Thyroid gland (tissue), 4 donors: Measurements from ENCODE around the gene C1R. TPM values are rescaled to one million over a fixed set of nuclear protein-coding genes. Genes with fewer than 3 reads are reported as not detected.
"Not testable (repeated sequence)": the region's sequence is repeated elsewhere in the genome, so short reads cannot be mapped to it uniquely, and the experiment has no call there.

Experiments
- DNase-seq, 2 donors: peaks; one replicate each; pipeline ENCODE4 v3.0.0-alpha.2; 2019
- H3K27ac ChIP-seq, 3 donors: fragments of 200-600 bp; sonication (generic); 1 replicate in 2 of 3; 2 replicates in 1 of 3; pipeline ENCODE4 v1.5.1; 2016 to 2019; ENCODE audit warnings: mild to moderate bottlenecking in 1 of 3, moderate library complexity in 1 of 3
- H3K27me3 ChIP-seq: fragments of 200-600 bp; sonication (generic); one replicate; pipeline ENCODE4 v1.5.1; 2019
- H3K36me3 ChIP-seq, 2 donors: fragments of 200-600 bp; sonication (generic); one replicate each; pipeline ENCODE4 v1.5.1; 2016 to 2019
- H3K4me1 ChIP-seq, 2 donors: fragments of 200-600 bp; sonication (generic); one replicate each; pipeline ENCODE4 v1.5.1; 2017 to 2019
- H3K4me3 ChIP-seq, 3 donors: fragments of 200-600 bp; sonication (generic); replicated peaks in 1 of 3; 1 replicate in 2 of 3; 2 replicates in 1 of 3; pipeline ENCODE4 v1.5.1; 2016; ENCODE audit warnings: mild to moderate bottlenecking in 1 of 3
- H3K9me3 ChIP-seq: fragments of 200-600 bp; sonication (generic); one replicate; pipeline ENCODE4 v1.5.1; 2017
- POLR2A ChIP-seq, 2 donors: fragments of 450-650 bp; IDR thresholded peaks; one replicate each; pipeline ENCODE4 v1.6.1; 2017; ENCODE audit warnings: antibody characterized with exemption in 2 of 2, mild to moderate bottlenecking in 2 of 2, moderate library complexity in 1 of 2
- WGBS, 2 donors: methylation state at CpG; one replicate each; pipeline ENCODE4 v1.1.5; 2017; 5-methylcytosine and 5-hydroxymethylcytosine counted together
- intact Hi-C: fragments of 100-400 bp; cut with DNase I; formaldehyde crosslinking; loops from one replicate; pipeline ENCODE4 v1.15.1; 2023
- total RNA-seq, 4 donors: library from RNA; depleted of rRNA; stranded (reverse); fragments of >200 nt; gene quantifications; one replicate each; pipeline ENCODE4 v1.2.3, GENCODE V29; 2016
- TF ChIP-seq, protein P1 (sequence below), 6 experiments: fragments of 200-600 bp in 3 of 6; fragments of 450-650 bp in 3 of 6; sonication (generic) in 3 of 6; IDR thresholded peaks; one replicate each; pipeline ENCODE4 v1.5.1; 2016 to 2019; ENCODE audit warnings: antibody characterized with exemption in 6 of 6, mild to moderate bottlenecking in 2 of 6, inconsistent platforms in 1 of 6, moderate library complexity in 1 of 6

The C1R gene
- total RNA-seq, 4 donors from 2014 or later, result 132 to 545 (median 312) TPM

DNA sequence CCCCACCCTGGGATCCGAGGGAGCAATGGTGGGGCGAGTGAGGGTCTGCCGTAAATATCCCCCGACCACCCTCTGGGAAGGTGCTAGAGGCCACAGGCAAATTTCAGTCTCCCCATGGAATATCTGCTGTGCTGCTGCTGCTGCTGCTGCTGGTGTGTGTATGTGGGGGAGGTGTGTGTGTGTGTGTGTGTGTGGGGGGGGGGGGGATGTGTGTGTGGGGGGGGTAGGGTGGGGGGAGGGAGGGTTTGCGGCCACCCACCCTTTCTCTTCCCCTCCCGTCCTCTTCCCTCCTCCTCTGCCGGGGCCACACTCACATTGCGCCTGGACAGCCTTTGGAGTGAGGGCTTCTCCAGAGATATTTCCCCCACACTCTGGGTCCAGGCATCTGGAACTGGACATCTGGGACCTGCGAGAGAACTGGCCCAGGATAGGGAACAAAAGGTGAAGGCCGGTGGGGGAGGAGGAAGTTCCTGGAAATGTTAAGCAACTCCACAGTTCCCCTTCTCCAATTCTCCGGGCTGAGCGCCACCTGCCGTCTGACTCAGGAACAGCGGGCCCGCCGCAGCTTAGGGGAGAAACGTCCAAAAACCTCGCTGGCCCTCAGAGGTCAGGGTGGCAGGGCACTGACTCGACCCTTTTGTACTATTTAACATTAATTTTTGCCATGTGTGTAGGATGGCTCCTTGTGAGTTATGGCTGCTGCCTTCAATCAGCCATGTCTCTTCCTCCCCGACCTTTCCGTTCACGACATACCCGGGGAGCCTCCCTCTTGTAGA lies 16.7 kb upstream of the C1R start, which contains the start of gene C1RL:
Gene C1RL (minus strand): TSS at position 419 of the 776 bp plus-strand sequence. CDS start 34 bp downstream, at position 385.
- H3K27ac ChIP-seq, result peak within 1 kb of the TSS; percentile 80 to 87 (median 82)
- no peaks in the 10 kb centered on the region for H3K9me3 ChIP-seq
- peak within 1 kb of the TSS; percentile 34 to 78 (median 39) for H3K4me3 ChIP-seq
- peak; percentile 89 to 92 for DNase-seq
- 15 to 20% methylated on average over 20 to 23 of the region's 23 CpGs for WGBS, 2 donors
- peaks cover 5 to 14% of the 10 kb centered on the region in 2 donors for H3K4me1 ChIP-seq
- no peaks in the 10 kb centered on the region for H3K36me3 ChIP-seq
- no peaks in the 10 kb centered on the region for H3K27me3 ChIP-seq
- TF ChIP-seq, protein P1, sequence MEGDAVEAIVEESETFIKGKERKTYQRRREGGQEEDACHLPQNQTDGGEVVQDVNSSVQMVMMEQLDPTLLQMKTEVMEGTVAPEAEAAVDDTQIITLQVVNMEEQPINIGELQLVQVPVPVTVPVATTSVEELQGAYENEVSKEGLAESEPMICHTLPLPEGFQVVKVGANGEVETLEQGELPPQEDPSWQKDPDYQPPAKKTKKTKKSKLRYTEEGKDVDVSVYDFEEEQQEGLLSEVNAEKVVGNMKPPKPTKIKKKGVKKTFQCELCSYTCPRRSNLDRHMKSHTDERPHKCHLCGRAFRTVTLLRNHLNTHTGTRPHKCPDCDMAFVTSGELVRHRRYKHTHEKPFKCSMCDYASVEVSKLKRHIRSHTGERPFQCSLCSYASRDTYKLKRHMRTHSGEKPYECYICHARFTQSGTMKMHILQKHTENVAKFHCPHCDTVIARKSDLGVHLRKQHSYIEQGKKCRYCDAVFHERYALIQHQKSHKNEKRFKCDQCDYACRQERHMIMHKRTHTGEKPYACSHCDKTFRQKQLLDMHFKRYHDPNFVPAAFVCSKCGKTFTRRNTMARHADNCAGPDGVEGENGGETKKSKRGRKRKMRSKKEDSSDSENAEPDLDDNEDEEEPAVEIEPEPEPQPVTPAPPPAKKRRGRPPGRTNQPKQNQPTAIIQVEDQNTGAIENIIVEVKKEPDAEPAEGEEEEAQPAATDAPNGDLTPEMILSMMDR (IDR thresholded peaks at IDR 0.05), result peak; percentile 94 to 99 (median 96)
- peak in 1 of 2 donors; percentile 34 for TF ChIP-seq POLR2A (IDR thresholded peaks at IDR 0.05)
- intact Hi-C loops, result no loop called here

DNA sequence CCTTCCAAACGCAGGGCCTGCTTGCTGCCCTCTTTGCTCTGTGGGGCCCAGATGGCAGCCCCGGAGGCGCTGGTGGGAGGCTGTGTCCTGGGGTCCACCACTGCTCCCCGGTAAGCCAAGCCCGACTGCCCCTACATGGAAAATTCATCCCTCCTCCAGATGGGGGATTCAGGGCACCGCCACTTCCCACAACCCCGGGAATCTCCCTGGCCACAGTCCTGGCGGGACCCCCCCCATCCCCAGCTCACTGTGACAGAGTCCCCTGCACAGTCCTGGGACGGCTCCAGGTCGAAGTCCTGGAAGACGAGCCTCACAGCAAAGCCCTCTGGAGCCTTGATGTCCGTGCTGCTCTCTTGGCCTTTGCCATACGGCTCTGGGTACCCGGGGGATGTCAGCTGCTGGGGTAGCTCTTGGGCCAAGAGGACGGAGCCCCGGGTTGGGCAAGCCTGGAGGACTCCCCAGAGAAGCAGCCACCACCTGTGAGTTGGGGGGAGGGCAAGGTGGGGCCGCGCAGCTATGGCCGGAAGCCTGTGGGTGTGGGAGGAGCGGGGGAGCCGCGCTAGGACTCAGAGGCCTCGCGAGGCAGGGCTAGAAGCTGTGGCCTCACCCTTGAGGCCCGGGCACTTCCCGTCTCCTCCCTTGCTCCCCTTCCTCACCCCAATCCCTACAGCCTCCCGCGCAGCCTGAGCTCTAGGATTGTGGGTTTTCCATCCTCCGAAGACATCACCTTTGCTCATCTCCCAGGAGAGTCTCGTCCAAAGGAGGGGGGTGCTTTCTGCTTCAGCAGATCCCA lies 16.0 kb upstream of the C1R start:
- Histone ChIP-seq H3K27me3 (no peaks in the 10 kb centered on the region), H3K4me1 (peaks cover 5 to 14% of the 10 kb centered on the region in 2 donors), H3K9me3 (no peaks in the 10 kb centered on the region), H3K36me3 (no peaks in the 10 kb centered on the region), H3K27ac (peak overlapping the region; percentile 80 to 87 (median 82)), H3K4me3 (peak overlapping the region; percentile 34 to 78 (median 39))
- DNase-seq, result peak; percentile 71 to 75
- 11 to 17% methylated on average over 12 to 24 of the region's 30 CpGs for WGBS, 2 donors
- TF ChIP-seq POLR2A (IDR thresholded peaks at IDR 0.05), result peak in 1 of 2 donors; percentile 48
- TF ChIP-seq, protein P1 (IDR thresholded peaks at IDR 0.05), result no peak
- intact Hi-C loops, result no loop called here

DNA sequence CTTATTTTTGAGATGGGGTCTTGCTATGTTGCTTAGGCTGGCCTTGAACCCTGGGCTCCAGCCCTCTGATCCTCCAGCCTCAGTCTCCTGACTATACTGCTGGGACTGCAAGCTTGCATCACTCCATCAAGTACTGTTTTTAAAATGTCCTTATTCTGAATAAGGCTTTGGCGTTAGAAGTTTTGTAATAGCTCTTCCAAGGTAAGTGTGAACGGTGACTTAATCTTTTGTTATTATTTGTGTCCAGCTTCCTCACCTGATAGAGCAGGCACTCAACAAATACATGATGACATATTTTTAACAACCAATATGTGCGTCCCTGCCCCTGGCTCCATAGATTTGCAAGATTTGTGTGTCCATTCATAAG lies 15.4 kb upstream of the C1R start:
- Histone ChIP-seq H3K4me1 (peaks cover 5 to 14% of the 10 kb centered on the region in 2 donors), H3K9me3 (no peaks in the 10 kb centered on the region), H3K4me3 (peak overlapping the region in 2 of 3 donors; percentile 34 to 39), H3K27me3 (no peaks in the 10 kb centered on the region), H3K27ac (peak overlapping the region in 2 of 3 donors; percentile 80 to 87), H3K36me3 (no peaks in the 10 kb centered on the region)
- WGBS, 2 donors, result 55 to 56% methylated on average over 3 of the region's 3 CpGs
- no peak for TF ChIP-seq POLR2A (IDR thresholded peaks at IDR 0.05)
- TF ChIP-seq, protein P1 (IDR thresholded peaks at IDR 0.05), result no peak
- no peak for DNase-seq
- intact Hi-C loops, result no loop called here

DNA sequence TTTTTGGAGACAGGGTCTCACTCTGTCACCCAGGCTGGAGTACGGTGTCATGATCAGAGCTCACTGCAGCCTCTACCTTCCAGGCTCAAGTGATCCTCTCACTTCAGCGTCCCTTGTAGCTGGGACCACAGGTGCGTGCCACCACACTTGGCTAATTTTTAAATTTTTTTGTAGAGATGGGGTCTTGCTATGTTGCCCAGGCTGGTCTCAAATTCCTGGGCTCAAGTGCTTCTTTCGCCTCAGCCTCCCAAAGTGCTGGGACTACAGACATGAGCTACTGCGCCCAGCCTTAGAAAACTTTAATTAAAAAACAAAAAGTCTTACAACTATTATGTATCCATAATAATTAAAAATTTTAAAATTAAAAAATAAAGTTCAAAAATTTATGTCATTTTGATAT lies 14.9 kb upstream of the C1R start:
- intact Hi-C loops, result not testable (repeated sequence)

DNA sequence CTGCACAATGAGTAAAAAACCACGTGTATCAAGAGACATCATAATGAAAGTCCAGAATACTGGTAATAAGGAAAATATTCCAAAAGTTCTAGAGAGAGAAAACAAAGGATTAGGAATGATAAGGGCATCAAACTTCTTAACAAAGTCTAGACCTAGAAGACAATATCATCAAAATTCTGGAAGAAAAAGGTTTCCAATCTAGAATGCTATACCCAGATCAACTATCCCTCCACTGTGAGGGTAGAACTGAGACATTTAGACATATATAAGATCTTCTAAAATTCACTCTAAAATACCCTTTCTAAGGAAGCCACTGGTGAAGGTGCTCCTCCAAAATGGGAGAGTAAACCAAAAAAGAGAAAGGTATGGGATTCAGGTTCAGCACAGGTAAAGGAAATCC lies 13.8 kb upstream of the C1R start:
- no peak for DNase-seq
- H3K27me3 ChIP-seq, result no peaks in the 10 kb centered on the region
- H3K27ac ChIP-seq, result no peak overlapping the region
- H3K4me1 ChIP-seq, result peaks cover 5 to 14% of the 10 kb centered on the region in 2 donors
- no peaks in the 10 kb centered on the region for H3K36me3 ChIP-seq
- no peaks in the 10 kb centered on the region for H3K9me3 ChIP-seq
- TF ChIP-seq, protein P1 (IDR thresholded peaks at IDR 0.05), result no peak
- no peak for TF ChIP-seq POLR2A (IDR thresholded peaks at IDR 0.05)
- H3K4me3 ChIP-seq, result no peak overlapping the region
- 88 to 91% methylated on average over 1 of the region's 1 CpG for WGBS, 2 donors
- intact Hi-C loops, result no loop called here

More for the DNA sequence above, 14.9 kb upstream of the C1R start:
- not testable (repeated sequence) for H3K36me3 ChIP-seq, H3K9me3 ChIP-seq, H3K4me3 ChIP-seq, DNase-seq, H3K27me3 ChIP-seq
- WGBS, 2 donors, result 97 to 98% methylated on average over 5 of the region's 5 CpGs
- peaks cover 5 to 14% of the 10 kb centered on the region in 2 donors for H3K4me1 ChIP-seq
- H3K27ac ChIP-seq, result peak overlapping the region in 2 of 3 donors; percentile 80 to 87
